ENCODE results near the gene CLIP2.
"Not testable (repeated sequence)": the region's sequence is repeated elsewhere in the genome, so short reads cannot be mapped to it uniquely, and the experiment has no call there.

Gene CLIP2

DNA sequence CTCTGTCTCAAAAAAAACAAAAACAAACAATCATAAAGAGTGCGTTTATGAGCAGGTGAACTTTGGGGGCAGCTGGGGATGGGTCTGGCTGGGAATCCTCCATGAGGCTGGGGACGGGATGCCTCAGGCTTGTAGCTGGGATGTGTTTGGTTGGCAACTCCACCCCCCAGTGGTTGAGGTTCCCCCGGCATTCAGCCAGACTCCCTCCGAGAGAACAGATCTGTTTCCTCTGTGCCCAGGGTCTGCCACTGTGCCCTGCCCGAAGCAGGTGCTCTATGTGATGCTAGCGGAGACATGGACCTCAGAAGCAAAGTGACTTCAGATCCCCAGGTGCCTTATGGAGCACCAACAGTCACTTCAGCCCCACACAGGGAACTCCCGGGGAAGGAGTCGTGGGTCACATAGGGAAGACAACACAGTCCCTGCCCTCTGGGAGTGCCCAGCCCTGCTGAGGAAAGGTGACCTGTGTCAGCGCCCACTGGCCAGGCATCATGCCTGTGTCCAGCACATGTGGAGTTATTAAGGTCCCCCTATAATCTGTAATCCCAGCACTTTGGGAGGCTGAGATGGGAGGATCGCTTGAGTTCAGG lies 135.2 kb downstream of the CLIP2 start:
- H3K9me3 Mint-ChIP-seq (ENCODE audit: low read depth) = no peaks in the 10 kb centered on the region
- no peaks in the 10 kb centered on the region for H3K36me3 Mint-ChIP-seq
- H3K27ac Mint-ChIP-seq = no peak overlapping the region
- H3K4me1 Mint-ChIP-seq (ENCODE audit: low read depth) = no peaks in the 10 kb centered on the region
- no peak overlapping the region for H3K4me3 Mint-ChIP-seq
- no peaks in the 10 kb centered on the region for H3K27me3 Mint-ChIP-seq

DNA sequence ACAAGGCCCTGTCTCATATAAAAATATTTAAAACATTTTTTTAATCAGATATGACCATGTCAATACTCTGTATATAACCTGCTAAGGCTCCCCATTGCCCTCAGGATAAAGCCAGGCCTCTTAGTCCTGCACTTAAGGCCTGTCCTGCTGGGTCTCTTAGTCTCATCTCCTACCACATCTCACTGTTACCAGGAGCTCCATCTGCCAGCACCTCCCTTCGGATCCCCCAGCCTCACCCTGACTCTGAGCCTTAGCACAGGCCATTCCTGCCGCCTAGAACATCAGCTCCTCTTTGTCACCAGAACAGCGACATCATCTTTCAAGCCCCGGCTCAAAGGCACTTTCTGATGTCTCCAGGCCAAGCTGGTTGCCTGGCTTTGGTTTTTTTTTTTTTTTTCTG lies 138.8 kb downstream of the CLIP2 start:
- H3K4me1 Mint-ChIP-seq (ENCODE audit: low read depth) = no peaks in the 10 kb centered on the region
- no peaks in the 10 kb centered on the region for H3K27me3 Mint-ChIP-seq
- H3K4me3 Mint-ChIP-seq = no peak overlapping the region
- H3K9me3 Mint-ChIP-seq (ENCODE audit: low read depth) = no peaks in the 10 kb centered on the region
- no peak overlapping the region for H3K27ac Mint-ChIP-seq
- no peaks in the 10 kb centered on the region for H3K36me3 Mint-ChIP-seq

DNA sequence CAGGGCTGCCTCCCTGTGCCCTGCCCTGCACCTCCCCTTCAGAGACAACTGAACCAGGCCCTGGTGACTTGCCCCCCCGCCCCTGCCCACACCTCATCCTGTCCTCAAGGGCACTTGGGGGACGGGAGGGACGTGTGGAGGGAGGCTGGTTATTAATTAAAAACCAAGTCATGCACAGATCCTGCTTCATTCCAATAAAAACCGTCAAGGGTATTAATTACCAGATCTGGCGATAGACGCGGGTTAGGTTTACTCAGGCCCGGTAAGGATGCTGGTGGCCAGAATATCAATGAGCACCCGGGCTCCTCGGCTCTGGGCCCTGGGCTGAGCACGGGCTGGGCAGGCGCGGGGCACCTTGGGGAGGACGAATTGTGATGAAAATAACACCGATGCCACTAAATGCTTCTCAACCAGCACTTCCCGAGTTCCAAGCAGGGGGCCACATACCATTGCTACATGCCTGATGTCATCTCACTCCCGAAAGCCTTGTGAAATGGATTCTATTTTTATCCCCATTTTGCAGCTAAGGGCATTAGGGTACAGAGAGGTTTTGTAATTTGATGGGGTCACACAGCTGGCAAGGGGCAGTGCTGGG lies 140.0 kb downstream of the CLIP2 start:
- Mint-ChIP-seq H3K27me3 (no peaks in the 10 kb centered on the region), H3K36me3 (no peaks in the 10 kb centered on the region), H3K4me1 (ENCODE audit: low read depth) (no peaks in the 10 kb centered on the region), H3K4me3 (no peak overlapping the region), H3K27ac (no peak overlapping the region), H3K9me3 (ENCODE audit: low read depth) (no peaks in the 10 kb centered on the region)

DNA sequence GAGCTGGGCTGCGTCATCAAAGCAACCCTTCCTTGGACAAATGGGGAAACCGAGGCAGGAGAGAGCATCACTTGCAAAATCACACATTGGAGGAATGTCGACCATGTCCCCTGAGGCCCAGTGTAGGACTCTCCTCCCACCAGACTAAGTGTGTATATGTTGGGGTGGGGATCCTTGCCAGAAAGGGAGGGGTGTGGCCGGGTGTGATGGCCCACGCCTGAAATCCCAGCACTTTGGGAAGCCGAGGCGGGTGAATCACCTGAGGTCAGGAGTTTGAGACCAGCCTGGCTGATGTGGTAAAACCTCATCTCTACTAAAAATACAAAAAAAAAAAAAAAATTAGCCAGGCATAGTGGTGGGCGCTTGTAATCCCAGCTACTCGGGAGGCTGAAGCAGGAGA lies 141.2 kb downstream of the CLIP2 start:
- not testable (repeated sequence) for H3K9me3 Mint-ChIP-seq (ENCODE audit: low read depth); H3K27me3 Mint-ChIP-seq; H3K27ac Mint-ChIP-seq; H3K4me1 Mint-ChIP-seq (ENCODE audit: low read depth); H3K4me3 Mint-ChIP-seq; H3K36me3 Mint-ChIP-seq

DNA sequence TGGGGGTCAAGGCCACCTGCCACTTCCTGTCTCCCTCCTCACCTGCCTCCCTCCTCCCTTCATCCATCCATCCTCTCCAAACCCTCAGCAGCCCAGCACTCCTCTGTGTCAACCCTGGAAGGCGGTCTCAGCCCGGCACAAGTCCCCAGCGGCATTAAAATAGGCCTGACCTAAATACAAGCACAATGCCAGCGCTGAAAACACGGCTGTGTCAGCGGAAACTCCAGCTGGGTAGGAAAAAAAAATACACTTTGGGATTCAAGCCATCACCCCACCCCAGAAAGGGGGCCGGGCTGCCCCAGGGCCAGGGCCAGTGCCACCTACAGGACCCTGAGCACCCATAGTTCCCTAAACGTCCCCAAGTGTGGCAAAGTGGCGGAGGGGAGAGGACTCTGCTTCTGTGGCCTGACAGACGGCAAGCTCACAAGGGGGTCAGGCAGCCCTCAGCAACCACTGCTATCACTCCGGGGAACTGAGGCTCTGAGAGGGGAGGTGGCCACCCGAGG lies 141.8 kb downstream of the CLIP2 start:
- Mint-ChIP-seq H3K36me3 (no peaks in the 10 kb centered on the region), H3K4me3 (no peak overlapping the region), H3K27ac (no peak overlapping the region), H3K27me3 (no peaks in the 10 kb centered on the region), H3K4me1 (ENCODE audit: low read depth) (no peaks in the 10 kb centered on the region), H3K9me3 (ENCODE audit: low read depth) (no peaks in the 10 kb centered on the region)

DNA sequence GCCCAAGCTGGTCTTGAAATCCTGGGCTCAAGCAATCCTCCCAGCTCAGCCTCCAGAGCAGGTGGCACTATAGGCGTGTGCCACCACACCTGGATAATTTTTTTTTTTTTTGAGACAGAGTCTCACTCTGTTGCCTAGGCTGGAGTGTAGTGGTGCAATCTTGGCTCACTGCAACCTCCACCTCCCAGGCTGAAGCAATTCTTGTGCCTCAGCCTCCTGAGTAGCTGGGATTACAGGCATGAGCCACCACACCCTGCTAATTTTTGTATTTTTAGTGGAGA lies 148.0 kb downstream of the CLIP2 start:
- H3K36me3 Mint-ChIP-seq; H3K27me3 Mint-ChIP-seq; H3K9me3 Mint-ChIP-seq (ENCODE audit: low read depth): not testable (repeated sequence)

DNA sequence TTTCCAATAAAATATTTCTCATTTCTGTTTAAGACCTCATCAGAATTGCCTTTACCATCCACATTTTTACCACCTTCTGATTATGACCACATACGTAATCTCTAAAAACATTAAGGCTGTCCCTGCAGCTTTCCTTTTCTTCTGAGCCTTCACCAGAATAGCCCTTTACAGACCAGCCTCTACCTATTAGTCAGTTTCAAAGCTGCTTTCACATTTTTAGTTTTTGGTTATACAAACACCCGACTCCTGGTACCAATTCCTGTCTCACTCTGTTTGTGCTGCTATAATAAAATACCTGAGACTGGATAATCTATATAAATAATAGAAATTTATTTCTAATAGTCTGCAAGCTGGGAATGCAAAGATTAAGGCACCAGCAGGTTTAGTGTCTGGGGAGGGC lies 149.1 kb downstream of the CLIP2 start:
- peaks cover 4% of the 10 kb centered on the region for H3K9me3 Mint-ChIP-seq (ENCODE audit: low read depth)
- H3K4me1 Mint-ChIP-seq (ENCODE audit: low read depth) = no peaks in the 10 kb centered on the region
- H3K36me3 Mint-ChIP-seq = peaks cover 4% of the 10 kb centered on the region
- no peaks in the 10 kb centered on the region for H3K27me3 Mint-ChIP-seq
- H3K27ac Mint-ChIP-seq = no peak overlapping the region
- no peak overlapping the region for H3K4me3 Mint-ChIP-seq

More for the DNA sequence above, 148.0 kb downstream of the CLIP2 start:
- H3K4me3 Mint-ChIP-seq; H3K4me1 Mint-ChIP-seq (ENCODE audit: low read depth); H3K27ac Mint-ChIP-seq: not testable (repeated sequence)

DNA sequence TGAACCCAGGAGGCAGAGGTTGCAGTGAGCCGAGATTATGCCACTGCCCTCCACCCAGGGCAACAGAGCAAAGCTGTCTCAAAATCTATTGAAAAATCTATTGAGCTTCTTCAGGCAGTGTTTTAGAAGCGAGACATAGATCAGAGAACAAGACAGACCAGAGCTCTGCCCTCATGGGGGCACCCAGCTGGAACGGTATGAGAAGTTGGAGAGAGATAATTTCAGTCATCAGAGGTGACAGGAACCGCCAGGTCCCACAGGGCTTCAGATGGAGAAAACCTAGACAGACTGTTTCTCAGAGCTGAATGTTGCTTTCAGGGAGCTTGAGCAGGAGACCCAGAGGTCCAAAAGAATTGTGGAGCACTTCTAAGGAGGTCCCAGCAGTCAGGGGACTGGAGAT lies 150.3 kb downstream of the CLIP2 start:
- H3K9me3 Mint-ChIP-seq (ENCODE audit: low read depth) = peaks cover 4% of the 10 kb centered on the region

DNA sequence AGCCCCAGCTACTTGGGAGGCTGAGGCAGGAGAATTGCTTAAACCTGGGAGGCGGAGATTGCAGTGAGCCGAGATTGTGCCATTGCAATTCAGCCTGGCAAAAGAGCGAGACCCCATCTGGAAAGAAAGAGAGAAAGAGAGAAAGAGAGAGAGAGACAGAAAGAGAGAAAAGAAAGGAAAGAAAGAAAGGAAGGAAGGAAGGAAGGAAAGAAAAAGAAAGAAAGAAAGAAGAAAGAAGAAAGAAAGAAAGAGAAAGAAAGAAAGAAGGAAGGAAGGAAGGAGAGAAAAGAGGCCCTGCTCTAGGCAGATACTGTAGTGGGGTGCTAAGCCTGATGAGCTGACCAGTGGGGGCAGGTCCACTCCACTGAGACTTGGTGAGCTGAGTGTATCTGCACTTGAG lies 150.9 kb downstream of the CLIP2 start:
- H3K27ac Mint-ChIP-seq; H3K27me3 Mint-ChIP-seq; H3K9me3 Mint-ChIP-seq (ENCODE audit: low read depth); H3K36me3 Mint-ChIP-seq; H3K4me1 Mint-ChIP-seq (ENCODE audit: low read depth); H3K4me3 Mint-ChIP-seq: not testable (repeated sequence)

More for the DNA sequence above, 150.3 kb downstream of the CLIP2 start:
- Mint-ChIP-seq H3K27ac (no peak overlapping the region), H3K36me3 (peaks cover 4% of the 10 kb centered on the region), H3K4me3 (no peak overlapping the region), H3K27me3 (no peaks in the 10 kb centered on the region), H3K4me1 (ENCODE audit: low read depth) (no peaks in the 10 kb centered on the region)

DNA sequence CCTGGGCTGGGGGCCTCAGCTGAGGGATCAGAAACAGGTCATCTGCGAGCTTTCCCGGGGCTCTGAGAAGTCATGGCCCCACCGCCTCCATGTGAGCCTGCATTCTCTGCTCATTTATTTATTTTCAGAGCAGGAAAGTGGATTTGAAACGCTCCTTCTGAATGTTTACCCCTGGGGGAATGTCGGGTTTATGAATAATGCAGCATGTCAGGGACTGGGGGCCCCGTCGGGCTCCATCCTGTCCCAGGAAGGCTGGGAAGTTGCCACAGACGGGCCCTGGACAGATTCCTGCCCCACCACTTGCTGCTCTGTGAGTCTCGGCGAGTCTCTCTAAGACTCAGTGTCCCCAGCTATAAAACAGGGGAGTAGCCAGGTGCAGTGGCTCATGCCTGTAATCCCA lies 152.6 kb downstream of the CLIP2 start:
- Mint-ChIP-seq H3K27me3 (no peaks in the 10 kb centered on the region), H3K36me3 (peaks cover 4% of the 10 kb centered on the region), H3K4me3 (no peak overlapping the region), H3K4me1 (ENCODE audit: low read depth) (no peaks in the 10 kb centered on the region), H3K9me3 (ENCODE audit: low read depth) (peaks cover 4% of the 10 kb centered on the region), H3K27ac (no peak overlapping the region)

DNA sequence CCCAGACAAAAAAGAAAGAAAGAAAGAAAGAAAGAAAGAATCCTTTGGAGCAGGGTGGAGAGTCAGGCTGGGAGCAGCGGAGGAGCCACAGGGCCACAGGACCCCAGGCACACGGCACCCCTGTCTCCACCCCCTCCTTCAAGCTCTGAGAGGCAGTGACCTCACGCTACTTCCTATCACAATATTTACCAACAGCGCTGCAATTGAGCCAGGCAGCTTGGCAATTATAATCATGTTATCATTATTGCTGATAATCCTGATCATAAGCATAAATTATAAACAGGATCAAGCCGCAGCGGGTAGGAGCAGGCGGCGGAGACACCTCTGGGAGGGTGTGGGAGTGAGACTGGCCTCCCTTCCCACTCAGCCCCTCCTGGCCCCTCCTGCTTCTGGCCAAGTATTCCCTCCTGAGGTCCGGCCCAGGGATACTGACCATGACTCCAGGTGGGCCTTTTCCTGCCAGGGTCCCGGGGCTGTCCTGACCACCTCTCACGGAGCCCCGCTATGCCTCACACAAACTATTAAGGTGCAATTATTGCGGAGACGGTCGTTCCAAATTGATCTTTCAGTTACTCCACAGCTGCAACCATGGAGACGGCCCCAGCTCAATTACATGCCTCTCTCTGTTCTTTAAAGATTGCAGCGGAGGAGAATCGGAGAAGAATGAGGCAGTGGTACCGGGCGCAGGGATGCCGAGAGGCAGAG lies 154.5 kb downstream of the CLIP2 start:
- no peaks in the 10 kb centered on the region for H3K4me1 Mint-ChIP-seq (ENCODE audit: low read depth)

DNA sequence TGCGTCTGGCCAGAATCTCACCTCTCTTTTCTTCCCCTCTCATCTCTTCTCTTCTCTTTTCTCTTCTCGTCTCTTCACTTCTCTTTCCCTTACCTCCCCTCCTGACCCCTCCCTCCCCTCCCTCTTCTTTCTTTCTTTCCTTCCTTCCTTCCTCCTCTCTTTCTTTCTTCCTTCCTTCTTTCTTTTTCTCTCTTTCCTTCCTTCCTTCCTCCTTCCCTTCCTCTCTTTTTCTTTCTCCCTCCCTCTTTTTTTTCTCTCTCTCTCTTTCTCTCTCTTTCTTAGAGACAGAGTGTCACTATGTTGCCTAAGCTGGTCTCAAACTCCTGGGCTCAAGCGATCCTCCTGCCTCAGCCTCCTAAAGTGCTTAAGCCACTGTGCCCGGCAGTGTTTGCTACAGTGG lies 159.9 kb downstream of the CLIP2 start:
- no peak overlapping the region for H3K27ac Mint-ChIP-seq
- H3K4me3 Mint-ChIP-seq = no peak overlapping the region
- H3K9me3 Mint-ChIP-seq (ENCODE audit: low read depth) = no peaks in the 10 kb centered on the region
- H3K36me3 Mint-ChIP-seq = no peaks in the 10 kb centered on the region
- H3K4me1 Mint-ChIP-seq (ENCODE audit: low read depth) = peaks cover 15% of the 10 kb centered on the region
- H3K27me3 Mint-ChIP-seq = no peaks in the 10 kb centered on the region

More for the DNA sequence above, 154.5 kb downstream of the CLIP2 start:
- Mint-ChIP-seq H3K36me3 (no peaks in the 10 kb centered on the region), H3K27ac (no peak overlapping the region), H3K9me3 (ENCODE audit: low read depth) (no peaks in the 10 kb centered on the region), H3K4me3 (no peak overlapping the region), H3K27me3 (no peaks in the 10 kb centered on the region)

DNA sequence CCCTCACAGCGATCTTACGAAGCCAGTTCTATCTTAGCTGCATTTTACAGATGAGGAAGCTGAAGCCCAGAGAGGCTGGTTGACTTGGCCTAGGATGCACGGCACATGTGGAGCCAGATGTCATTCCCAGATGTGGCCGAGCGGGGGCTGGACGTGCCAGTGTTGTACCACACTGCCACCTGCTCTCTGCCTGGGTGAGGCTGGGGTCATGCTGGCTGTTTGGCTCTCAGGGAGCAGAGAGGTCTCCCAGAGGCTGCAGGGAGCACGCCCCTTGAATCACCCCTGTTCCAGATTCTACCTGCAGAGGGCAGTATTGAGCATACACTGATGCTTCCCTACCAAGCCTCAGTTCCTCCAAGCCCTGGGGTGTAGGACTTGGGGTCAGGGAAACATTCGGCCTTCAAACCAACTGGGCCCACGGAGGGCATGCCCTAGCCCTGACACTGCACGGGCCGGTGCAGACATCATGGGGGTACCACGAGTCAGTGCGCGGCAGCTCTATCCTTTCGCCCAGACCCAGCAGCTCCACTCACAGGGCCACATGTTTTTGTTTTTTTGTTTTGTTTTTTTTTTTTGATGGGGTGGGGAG lies 160.7 kb downstream of the CLIP2 start:
- Mint-ChIP-seq H3K27ac (no peak overlapping the region), H3K4me1 (ENCODE audit: low read depth) (peaks cover 15% of the 10 kb centered on the region), H3K27me3 (no peaks in the 10 kb centered on the region), H3K4me3 (no peak overlapping the region), H3K9me3 (ENCODE audit: low read depth) (no peaks in the 10 kb centered on the region), H3K36me3 (no peaks in the 10 kb centered on the region)

DNA sequence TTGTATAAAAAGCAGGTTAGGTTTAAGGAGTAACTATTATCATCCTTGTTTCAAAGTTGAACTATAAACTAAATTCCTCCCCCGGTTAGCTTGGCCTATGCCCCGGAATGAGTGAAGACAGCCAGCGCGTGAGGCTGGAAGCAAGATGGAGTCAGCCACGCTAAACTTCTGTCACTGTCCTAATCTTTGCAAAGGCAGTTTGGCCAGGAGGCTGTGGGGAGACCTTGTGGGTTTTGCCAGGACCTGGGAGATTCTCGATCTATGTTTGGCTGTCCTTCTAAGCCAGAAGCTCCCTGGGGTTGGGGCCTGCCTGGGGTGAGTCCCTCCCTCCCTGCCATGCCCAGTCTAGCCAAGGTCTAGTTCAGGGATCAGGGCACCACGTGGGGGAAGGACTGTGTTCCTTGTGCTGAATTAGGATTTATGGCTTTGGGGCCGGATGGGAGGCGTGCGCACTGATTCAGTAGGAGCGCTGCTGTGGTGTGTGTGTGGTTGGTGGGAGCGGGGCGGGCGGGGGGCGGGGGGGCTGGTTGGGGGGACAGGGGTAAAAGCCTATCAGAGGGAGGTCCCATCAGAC lies 163.6 kb downstream of the CLIP2 start:
- Mint-ChIP-seq H3K4me3 (peak overlapping the region; percentile 87), H3K36me3 (no peaks in the 10 kb centered on the region), H3K27me3 (no peaks in the 10 kb centered on the region), H3K27ac (peak overlapping the region; percentile 93), H3K4me1 (ENCODE audit: low read depth) (peaks cover 15% of the 10 kb centered on the region), H3K9me3 (ENCODE audit: low read depth) (no peaks in the 10 kb centered on the region)

DNA sequence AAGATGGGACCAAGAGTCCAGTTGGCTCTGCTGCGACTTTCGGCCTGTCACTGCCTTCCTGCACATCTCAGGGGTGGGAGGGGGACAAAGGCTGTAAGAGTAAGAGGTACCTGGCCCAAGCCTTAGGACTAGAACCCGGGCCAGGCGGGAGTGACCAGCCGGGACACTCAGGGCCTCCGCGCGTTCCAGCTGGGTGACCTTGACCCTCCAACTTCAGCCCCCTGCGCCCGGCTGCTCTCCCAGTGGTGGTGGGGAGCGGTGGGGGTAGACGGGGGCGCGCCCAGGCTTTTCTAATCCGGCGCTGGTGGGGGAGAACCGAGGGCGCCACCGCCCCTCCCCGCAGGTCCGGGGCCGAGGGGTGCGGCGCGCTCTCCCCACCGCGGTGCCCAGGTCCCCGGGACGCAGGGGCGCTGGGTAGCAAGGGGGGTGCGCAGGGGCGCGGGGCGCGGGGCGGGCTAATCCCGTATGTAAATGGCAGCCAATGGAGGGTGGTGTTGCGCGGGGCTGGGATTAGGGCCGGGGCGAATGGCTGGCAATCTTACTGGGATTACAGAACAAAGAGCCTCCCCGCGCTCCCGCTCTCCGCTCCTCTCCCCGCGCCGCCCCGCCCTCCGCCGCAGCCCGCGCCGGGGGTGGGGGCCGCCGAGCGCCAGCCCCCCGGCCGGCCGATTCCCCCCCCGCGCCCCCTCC lies 164.3 kb downstream of the CLIP2 start, which contains the start of gene GTF2IRD1:
GTF2IRD1 (plus strand) TSS at position 585 of the 690 bp plus-strand sequence. CDS start 54,175 bp downstream, outside the sequence.
- H3K27me3 Mint-ChIP-seq = no peaks in the 10 kb centered on the region
- H3K4me1 Mint-ChIP-seq (ENCODE audit: low read depth) = peaks cover 15% of the 10 kb centered on the region
- H3K27ac Mint-ChIP-seq = peak within 1 kb of the TSS; percentile 93
- H3K36me3 Mint-ChIP-seq = no peaks in the 10 kb centered on the region
- H3K4me3 Mint-ChIP-seq = peak within 1 kb of the TSS; percentile 87
- H3K9me3 Mint-ChIP-seq (ENCODE audit: low read depth) = no peaks in the 10 kb centered on the region

All from activated naive CD8-positive, alpha-beta T cell (primary cell).